ENCODE measurements around the gene FGFBP1. TPM values are rescaled to one million over a fixed set of nuclear protein-coding genes. Genes with fewer than 3 reads are reported as not detected.
A peak's percentile ranks its signal among the peaks of the same experiment; 100 is the strongest.

Gene FGFBP1
- polyA plus RNA-seq, 1 donor = not detected

- DNase-seq = no peak
Measured at GRCh38 chr4:15910155-15910940, 28.2 kb downstream of the FGFBP1 start.

- peak; percentile 13 for DNase-seq
Measured at GRCh38 chr4:15907430-15907829, 31.1 kb downstream of the FGFBP1 start.

- no peak for DNase-seq
Measured at GRCh38 chr4:15906020-15906443, 32.5 kb downstream of the FGFBP1 start.

GRCh38 chr4:15902746-15903145, 35.8 kb downstream of the FGFBP1 start:
- DNase-seq = no peak

- DNase-seq = no peak
Measured at GRCh38 chr4:15901998-15902397, 36.5 kb downstream of the FGFBP1 start.

- no peak for DNase-seq
Measured at GRCh38 chr4:15901007-15901406, 37.5 kb downstream of the FGFBP1 start.

GRCh38 chr4:15899511-15899910, 39.0 kb downstream of the FGFBP1 start:
- no peak for DNase-seq

- no peak for DNase-seq
Measured at GRCh38 chr4:15898902-15899301, 39.6 kb downstream of the FGFBP1 start.

GRCh38 chr4:15897577-15897976, 41.0 kb downstream of the FGFBP1 start:
- DNase-seq = no peak

GRCh38 chr4:15894921-15895916, 43.3 kb downstream of the FGFBP1 start:
- DNase-seq = no peak

GRCh38 chr4:15894393-15894792, 44.1 kb downstream of the FGFBP1 start:
- no peak for DNase-seq

- DNase-seq = peak; percentile 34
Measured at GRCh38 chr4:15893962-15894361, 44.6 kb downstream of the FGFBP1 start.

GRCh38 chr4:15891312-15891711, 47.2 kb downstream of the FGFBP1 start:
- DNase-seq = no peak

GRCh38 chr4:15890246-15890829, 48.2 kb downstream of the FGFBP1 start:
- no peak for DNase-seq

- DNase-seq = no peak
Measured at GRCh38 chr4:15888515-15888914, 50.0 kb downstream of the FGFBP1 start.

Other genes starting within 250 kb of the FGFBP1 start
- gene BST1, start 235.7 kb downstream of the FGFBP1 start, polyA plus RNA-seq (ENCODE audit: insufficient read length) = 4.3 TPM
- gene CD38, start 160.4 kb downstream of the FGFBP1 start, polyA plus RNA-seq (ENCODE audit: insufficient read length) = 1.3 TPM
- not detected for gene FGFBP2, start 24.4 kb upstream of the FGFBP1 start, polyA plus RNA-seq (ENCODE audit: insufficient read length)
- gene PROM1, start 145.3 kb upstream of the FGFBP1 start, polyA plus RNA-seq (ENCODE audit: insufficient read length) = 44.6 TPM

Measured in hindlimb muscle (tissue), 1 donor.